SJSA1 (cell line): ENCODE measurements around the gene SH3BP1. TPM values are rescaled to one million over a fixed set of nuclear protein-coding genes. Genes with fewer than 3 reads are reported as not detected.

ENCODE experiments used
- DNase-seq, 2 experiments: peaks; one replicate each; pipeline ENCODE4 v3.0.0-alpha.2; 2015 to 2020; ENCODE audit warnings: low spot score in 2 of 2, low read depth in 1 of 2
- H3K27ac ChIP-seq: fragments of 250-450 bp; sonication (Bioruptor Pico); 2 replicates; pipeline ENCODE4 v1.5.1; 2020; ENCODE audit warnings: mild to moderate bottlenecking, moderate library complexity
- H3K27me3 ChIP-seq: fragments of 250-450 bp; sonication (Bioruptor Pico); replicated peaks from 2 replicates; pipeline ENCODE4 v1.5.1; 2020; ENCODE audit warnings: mild to moderate bottlenecking, moderate library complexity
- H3K36me3 ChIP-seq: fragments of 250-450 bp; sonication (Bioruptor Pico); 2 replicates; pipeline ENCODE4 v1.5.1; 2020; ENCODE audit warnings: mild to moderate bottlenecking
- H3K4me1 ChIP-seq: fragments of 250-450 bp; sonication (Bioruptor Pico); replicated peaks from 2 replicates; pipeline ENCODE4 v1.6.1; 2021; ENCODE audit warnings: mild to moderate bottlenecking
- H3K4me3 ChIP-seq: fragments of 250-450 bp; sonication (Bioruptor Pico); 2 replicates; pipeline ENCODE4 v1.5.1; 2020; ENCODE audit warnings: mild to moderate bottlenecking
- H3K9me3 ChIP-seq: fragments of 250-450 bp; sonication (Bioruptor Pico); replicated peaks from 2 replicates; pipeline ENCODE4 v1.5.1; 2020; ENCODE audit warnings: mild to moderate bottlenecking
- total RNA-seq: library from RNA; depleted of rRNA; stranded (reverse); fragments of >200 nt; shearing (Covaris generic); gene quantifications from 2 replicates; pipeline ENCODE4 v1.2.3, GENCODE V29; 2014

The SH3BP1 gene
- total RNA-seq, 1 experiment from 2014 or later, result 13.6 TPM

DNA sequence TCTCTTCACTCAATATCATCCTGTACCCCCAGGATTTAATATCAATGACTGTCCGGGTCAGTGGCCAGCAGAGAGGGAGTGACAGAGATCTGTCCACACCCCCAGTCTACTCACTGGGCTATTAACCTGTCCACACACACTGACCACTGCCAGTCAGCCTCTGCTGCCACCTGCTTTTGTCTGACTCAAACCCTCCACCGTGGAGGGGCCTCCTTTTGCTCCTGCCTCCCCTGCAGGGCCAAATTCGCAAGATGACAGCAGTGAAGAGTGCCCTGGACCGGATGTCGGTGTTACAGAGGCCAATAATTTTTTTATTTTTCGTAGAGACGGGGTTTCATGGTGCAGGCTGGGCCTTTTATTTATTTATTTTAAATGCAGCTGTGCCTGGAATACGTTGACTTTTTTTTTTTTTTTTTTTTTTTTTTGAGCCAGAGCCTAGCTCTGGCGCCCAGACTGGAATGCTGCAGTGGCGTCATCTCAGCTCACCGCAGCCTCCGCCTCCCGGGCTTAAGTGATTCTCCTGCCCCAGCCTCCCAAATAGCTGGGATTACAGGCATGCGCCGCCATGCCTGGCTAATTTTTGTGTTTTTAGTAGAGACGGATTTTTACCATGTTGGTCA lies 24.2 kb downstream of the SH3BP1 start:
- peaks cover 33% of the 10 kb centered on the region for H3K4me1 ChIP-seq
- no peak for DNase-seq
- H3K27me3 ChIP-seq, result no peaks in the 10 kb centered on the region
- H3K36me3 ChIP-seq, result peaks cover 42% of the 10 kb centered on the region
- H3K27ac ChIP-seq, result no peak overlapping the region
- H3K4me3 ChIP-seq, result no peak overlapping the region
- no peaks in the 10 kb centered on the region for H3K9me3 ChIP-seq

GRCh38 chr22:37664249-37665101 lies 25.0 kb downstream of the SH3BP1 start:
- H3K27me3 ChIP-seq, result no peaks in the 10 kb centered on the region
- H3K27ac ChIP-seq, result no peak overlapping the region
- H3K9me3 ChIP-seq, result no peaks in the 10 kb centered on the region
- H3K4me1 ChIP-seq, result peaks cover 34% of the 10 kb centered on the region
- no peak for DNase-seq
- H3K36me3 ChIP-seq, result peaks cover 39% of the 10 kb centered on the region
- no peak overlapping the region for H3K4me3 ChIP-seq

DNA sequence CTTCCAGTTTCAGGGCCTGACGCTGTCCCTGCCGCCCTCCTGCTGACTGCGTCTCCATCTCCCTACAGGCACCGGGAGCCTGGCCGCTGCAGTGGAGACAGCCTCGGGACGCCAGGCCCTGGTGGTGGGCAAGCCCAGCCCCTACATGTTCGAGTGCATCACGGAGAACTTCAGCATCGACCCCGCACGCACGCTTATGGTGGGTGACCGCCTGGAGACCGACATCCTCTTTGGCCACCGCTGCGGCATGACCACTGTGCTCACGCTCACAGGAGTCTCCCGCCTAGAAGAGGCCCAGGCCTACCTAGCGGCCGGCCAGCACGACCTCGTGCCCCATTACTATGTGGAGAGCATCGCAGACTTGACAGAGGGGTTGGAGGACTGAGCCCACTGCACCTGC lies 26.0 kb downstream of the SH3BP1 start:
- H3K4me3 ChIP-seq, result no peak overlapping the region
- no peaks in the 10 kb centered on the region for H3K27me3 ChIP-seq
- H3K9me3 ChIP-seq, result no peaks in the 10 kb centered on the region
- peaks cover 39% of the 10 kb centered on the region for H3K36me3 ChIP-seq
- H3K27ac ChIP-seq, result no peak overlapping the region
- no peak for DNase-seq
- H3K4me1 ChIP-seq, result peaks cover 33% of the 10 kb centered on the region

DNA sequence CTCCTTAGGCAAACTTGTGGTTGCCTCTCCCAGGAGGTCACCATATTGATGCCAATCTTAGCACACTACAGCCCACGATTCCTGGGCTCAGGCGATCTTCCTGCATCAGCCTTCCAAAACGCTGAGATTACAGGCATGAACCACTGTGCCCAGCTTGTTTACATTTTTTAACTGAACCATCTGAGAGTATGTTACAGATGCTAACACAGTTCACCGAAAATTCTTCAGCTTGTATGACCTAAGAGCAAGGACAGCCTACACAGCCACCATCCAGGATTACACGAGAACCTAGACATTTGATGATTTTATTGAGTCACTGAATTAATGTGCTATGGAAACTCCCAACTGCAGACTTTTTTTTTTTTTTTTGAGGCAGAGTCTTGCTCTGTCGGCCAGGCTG lies 30.1 kb downstream of the SH3BP1 start:
- Histone ChIP-seq H3K4me1 (peaks cover 22% of the 10 kb centered on the region), H3K27me3 (no peaks in the 10 kb centered on the region), H3K4me3 (no peak overlapping the region), H3K27ac (peak overlapping the region; percentile 61), H3K36me3 (peaks cover 29% of the 10 kb centered on the region), H3K9me3 (no peaks in the 10 kb centered on the region)
- peak in 1 of 2 experiments; percentile 66 for DNase-seq

GRCh38 chr22:37672206-37672919 lies 32.9 kb downstream of the SH3BP1 start:
- no peak for DNase-seq
- peaks cover 17% of the 10 kb centered on the region for H3K36me3 ChIP-seq

DNA sequence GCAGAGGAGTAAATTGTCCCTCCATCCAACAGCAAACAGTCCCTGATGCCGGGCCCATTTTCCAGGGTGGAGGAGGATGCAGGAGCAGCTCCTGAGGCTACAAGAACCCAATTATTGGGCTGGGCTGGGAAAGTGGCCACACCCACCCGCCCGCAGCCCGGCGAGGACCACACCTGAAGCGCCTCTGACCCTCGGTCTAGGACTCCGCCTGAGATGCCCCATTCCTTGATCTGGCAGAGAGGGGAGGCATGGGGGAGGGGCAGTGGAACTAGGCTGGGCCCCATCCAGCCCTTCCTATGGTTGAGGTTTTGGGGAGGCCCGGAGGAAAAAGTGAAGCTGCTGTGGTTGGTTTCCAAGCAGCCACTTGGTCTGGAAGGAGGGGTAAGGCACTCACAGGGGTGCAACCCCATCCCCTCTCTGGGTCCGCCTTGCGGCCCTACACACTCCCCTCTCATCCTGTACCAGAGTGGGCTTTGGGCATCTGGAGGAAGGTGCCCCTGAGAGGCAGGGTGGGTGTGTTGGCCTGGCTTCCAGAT lies 33.5 kb downstream of the SH3BP1 start:
- no peak overlapping the region for H3K27ac ChIP-seq
- no peak overlapping the region for H3K4me3 ChIP-seq
- DNase-seq, result no peak
- no peaks in the 10 kb centered on the region for H3K9me3 ChIP-seq
- peaks cover 21% of the 10 kb centered on the region for H3K36me3 ChIP-seq
- no peaks in the 10 kb centered on the region for H3K27me3 ChIP-seq
- peaks cover 31% of the 10 kb centered on the region for H3K4me1 ChIP-seq

More at GRCh38 chr22:37672206-37672919, 32.9 kb downstream of the SH3BP1 start:
- H3K27me3 ChIP-seq, result no peaks in the 10 kb centered on the region
- H3K27ac ChIP-seq, result no peak overlapping the region
- H3K4me1 ChIP-seq, result peaks cover 28% of the 10 kb centered on the region
- no peak overlapping the region for H3K4me3 ChIP-seq
- no peaks in the 10 kb centered on the region for H3K9me3 ChIP-seq

DNA sequence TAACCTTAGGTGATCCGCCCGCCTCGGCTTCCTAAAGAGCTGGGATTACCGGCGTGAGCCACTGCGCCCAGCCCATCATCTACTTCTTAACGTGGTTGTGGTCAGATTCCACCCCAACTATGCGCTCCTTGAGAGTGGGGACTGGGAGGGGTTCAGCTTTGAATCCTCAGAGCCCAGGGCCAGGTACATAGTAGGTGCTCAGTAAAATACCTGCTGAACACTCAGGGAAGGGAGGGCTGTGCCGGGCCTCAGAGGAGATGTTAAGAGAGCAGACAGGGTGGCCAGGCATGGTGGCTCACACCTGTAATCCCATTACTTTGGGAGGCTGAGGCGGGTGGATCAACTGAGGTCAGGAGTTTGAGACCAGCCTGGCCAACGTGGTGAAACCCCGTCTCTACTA lies 34.8 kb downstream of the SH3BP1 start:
- Histone ChIP-seq H3K27ac (peak overlapping the region; percentile 76), H3K4me3 (no peak overlapping the region), H3K36me3 (peaks cover 34% of the 10 kb centered on the region), H3K9me3 (no peaks in the 10 kb centered on the region), H3K4me1 (peaks cover 32% of the 10 kb centered on the region), H3K27me3 (no peaks in the 10 kb centered on the region)
- DNase-seq, result no peak

- Histone ChIP-seq H3K27ac (peak within 1 kb of the TSS; percentile 76), H3K9me3 (no peaks in the 10 kb centered on the region), H3K36me3 (peaks cover 44% of the 10 kb centered on the region), H3K4me1 (peaks cover 22% of the 10 kb centered on the region), H3K27me3 (no peaks in the 10 kb centered on the region), H3K4me3 (peak within 1 kb of the TSS; percentile 68)
- peak; percentile 99 to 100 for DNase-seq
Measured at GRCh38 chr22:37674951-37675929, 35.8 kb downstream of the SH3BP1 start, which contains the start of gene LGALS1. LGALS1 (plus strand) TSS chr22:37675636; CDS start chr22:37675703, 67 bp downstream.

- Histone ChIP-seq H3K27me3 (no peaks in the 10 kb centered on the region), H3K27ac (peak overlapping the region; percentile 76), H3K4me3 (peak overlapping the region; percentile 68), H3K4me1 (peaks cover 29% of the 10 kb centered on the region), H3K9me3 (no peaks in the 10 kb centered on the region), H3K36me3 (peaks cover 50% of the 10 kb centered on the region)
- peak in 1 of 2 experiments; percentile 71 for DNase-seq
Measured at GRCh38 chr22:37675930-37676735, 36.7 kb downstream of the SH3BP1 start.

- Histone ChIP-seq H3K27me3 (no peaks in the 10 kb centered on the region), H3K9me3 (no peaks in the 10 kb centered on the region), H3K4me1 (peaks cover 35% of the 10 kb centered on the region), H3K27ac (peak overlapping the region; percentile 76), H3K4me3 (peak overlapping the region; percentile 68), H3K36me3 (peaks cover 52% of the 10 kb centered on the region)
- DNase-seq, result peak; percentile 94 to 99
Measured at GRCh38 chr22:37676736-37677492, 37.4 kb downstream of the SH3BP1 start.

GRCh38 chr22:37677493-37677974 lies 38.1 kb downstream of the SH3BP1 start:
- H3K4me1 ChIP-seq, result peaks cover 35% of the 10 kb centered on the region
- H3K27me3 ChIP-seq, result no peaks in the 10 kb centered on the region
- peaks cover 52% of the 10 kb centered on the region for H3K36me3 ChIP-seq
- H3K27ac ChIP-seq, result no peak overlapping the region
- DNase-seq, result no peak
- H3K4me3 ChIP-seq, result peak overlapping the region; percentile 68
- H3K9me3 ChIP-seq, result no peaks in the 10 kb centered on the region
